ENCODE measurements around the gene HS3ST5.

The HS3ST5 gene

GRCh38 chr6:114144887-114145851, 197.7 kb downstream of the HS3ST5 start:
- DNase-seq (ENCODE audit: low read depth) = no peak
- TF ChIP-seq, protein P1, sequence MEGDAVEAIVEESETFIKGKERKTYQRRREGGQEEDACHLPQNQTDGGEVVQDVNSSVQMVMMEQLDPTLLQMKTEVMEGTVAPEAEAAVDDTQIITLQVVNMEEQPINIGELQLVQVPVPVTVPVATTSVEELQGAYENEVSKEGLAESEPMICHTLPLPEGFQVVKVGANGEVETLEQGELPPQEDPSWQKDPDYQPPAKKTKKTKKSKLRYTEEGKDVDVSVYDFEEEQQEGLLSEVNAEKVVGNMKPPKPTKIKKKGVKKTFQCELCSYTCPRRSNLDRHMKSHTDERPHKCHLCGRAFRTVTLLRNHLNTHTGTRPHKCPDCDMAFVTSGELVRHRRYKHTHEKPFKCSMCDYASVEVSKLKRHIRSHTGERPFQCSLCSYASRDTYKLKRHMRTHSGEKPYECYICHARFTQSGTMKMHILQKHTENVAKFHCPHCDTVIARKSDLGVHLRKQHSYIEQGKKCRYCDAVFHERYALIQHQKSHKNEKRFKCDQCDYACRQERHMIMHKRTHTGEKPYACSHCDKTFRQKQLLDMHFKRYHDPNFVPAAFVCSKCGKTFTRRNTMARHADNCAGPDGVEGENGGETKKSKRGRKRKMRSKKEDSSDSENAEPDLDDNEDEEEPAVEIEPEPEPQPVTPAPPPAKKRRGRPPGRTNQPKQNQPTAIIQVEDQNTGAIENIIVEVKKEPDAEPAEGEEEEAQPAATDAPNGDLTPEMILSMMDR (conservative IDR thresholded peaks at IDR 0.05; ENCODE audit: control insufficient read depth, insufficient read depth, low read depth, low read length) = no peak
- H3K4me3 ChIP-seq (ENCODE audit: control insufficient read depth, low read depth, low read length) = no peak overlapping the region

GRCh38 chr6:114142258-114142657, 200.6 kb downstream of the HS3ST5 start:
- DNase-seq (ENCODE audit: low read depth) = peak; percentile 15
- H3K4me3 ChIP-seq (ENCODE audit: control insufficient read depth, low read depth, low read length) = no peak overlapping the region
- TF ChIP-seq, protein P1 (conservative IDR thresholded peaks at IDR 0.05; ENCODE audit: control insufficient read depth, insufficient read depth, low read depth, low read length) = no peak

- TF ChIP-seq, protein P1 (conservative IDR thresholded peaks at IDR 0.05; ENCODE audit: control insufficient read depth, insufficient read depth, low read depth, low read length) = no peak
- DNase-seq (ENCODE audit: low read depth) = peak; percentile 34
- H3K4me3 ChIP-seq (ENCODE audit: control insufficient read depth, low read depth, low read length) = no peak overlapping the region
These were observed 202.4 kb downstream of the HS3ST5 start for GRCh38 chr6:114140416-114140815.

- DNase-seq (ENCODE audit: low read depth) = no peak
- TF ChIP-seq, protein P1 (conservative IDR thresholded peaks at IDR 0.05; ENCODE audit: control insufficient read depth, insufficient read depth, low read depth, low read length) = no peak
- no peak overlapping the region for H3K4me3 ChIP-seq (ENCODE audit: control insufficient read depth, low read depth, low read length)
These were observed 204.1 kb downstream of the HS3ST5 start for GRCh38 chr6:114138577-114139248.

- TF ChIP-seq, protein P1 (conservative IDR thresholded peaks at IDR 0.05; ENCODE audit: control insufficient read depth, insufficient read depth, low read depth, low read length) = no peak
- no peak for DNase-seq (ENCODE audit: low read depth)
- no peak overlapping the region for H3K4me3 ChIP-seq (ENCODE audit: control insufficient read depth, low read depth, low read length)
These were observed 207.4 kb downstream of the HS3ST5 start for GRCh38 chr6:114135363-114135971.

GRCh38 chr6:114133816-114134215, 209.0 kb downstream of the HS3ST5 start:
- TF ChIP-seq, protein P1 (conservative IDR thresholded peaks at IDR 0.05; ENCODE audit: control insufficient read depth, insufficient read depth, low read depth, low read length) = no peak
- no peak overlapping the region for H3K4me3 ChIP-seq (ENCODE audit: control insufficient read depth, low read depth, low read length)
- DNase-seq (ENCODE audit: low read depth) = no peak
